ENCODE data around the gene MEIKIN. TPM values are rescaled to one million over a fixed set of nuclear protein-coding genes. Genes with fewer than 3 reads are reported as not detected.
A peak's percentile ranks its signal among the peaks of the same experiment; 100 is the strongest.

The MEIKIN gene
- total RNA-seq, 1 experiment from 2014 or later: not detected

DNA sequence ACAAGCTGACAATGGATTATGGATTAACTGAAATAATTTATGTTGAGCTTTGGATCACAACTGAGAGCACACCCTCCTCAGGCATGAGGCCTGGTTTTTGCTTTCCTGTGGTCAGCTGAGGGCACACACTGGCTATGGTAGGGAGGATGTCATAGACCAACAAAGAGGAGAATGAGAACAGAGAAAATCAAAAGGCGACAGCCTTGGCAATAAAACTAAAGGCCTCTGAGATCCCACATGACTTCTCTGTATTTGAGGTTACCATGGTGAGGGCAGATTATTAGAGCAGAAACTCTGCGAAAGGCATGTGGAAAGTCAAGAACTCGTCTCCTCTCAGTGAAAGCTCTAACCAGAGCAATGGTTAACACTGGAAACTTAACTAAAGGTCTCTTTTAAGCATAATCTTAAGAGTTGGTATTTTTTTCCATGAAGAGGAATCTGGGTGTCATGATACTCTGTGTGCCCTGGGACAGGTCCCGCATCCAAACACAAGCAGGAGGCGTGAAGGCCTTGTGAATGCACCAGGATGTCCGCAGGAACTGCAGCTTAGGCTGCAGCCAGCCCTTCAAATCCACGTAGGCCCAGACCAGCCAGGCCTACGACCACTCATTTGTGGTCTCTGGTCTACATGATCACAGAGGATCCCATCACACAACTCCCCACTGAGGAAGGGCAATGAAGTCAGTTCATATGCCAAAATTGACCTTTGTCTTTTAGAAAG lies 12.4 kb upstream of the MEIKIN start:
- Histone ChIP-seq H3K27me3 (replicated peaks; ENCODE audit: control insufficient read depth, insufficient read depth, low read length) (no peaks in the 10 kb centered on the region), H3K36me3 (ENCODE audit: control insufficient read depth, insufficient read depth, low read length) (no peaks in the 10 kb centered on the region), H3K9me3 (no peaks in the 10 kb centered on the region), H3K4me3 (ENCODE audit: low read depth, low read length) (no peak overlapping the region), H3K4me1 (peaks cover 15% of the 10 kb centered on the region)
- DNase-seq: peak; percentile 17 to 40
- ChIA-PET POLR2A (no interaction called here), CTCF (no interaction called here)
- BruUV-seq (replicated peaks): no TSS peak
- TF ChIP-seq, protein P1, sequence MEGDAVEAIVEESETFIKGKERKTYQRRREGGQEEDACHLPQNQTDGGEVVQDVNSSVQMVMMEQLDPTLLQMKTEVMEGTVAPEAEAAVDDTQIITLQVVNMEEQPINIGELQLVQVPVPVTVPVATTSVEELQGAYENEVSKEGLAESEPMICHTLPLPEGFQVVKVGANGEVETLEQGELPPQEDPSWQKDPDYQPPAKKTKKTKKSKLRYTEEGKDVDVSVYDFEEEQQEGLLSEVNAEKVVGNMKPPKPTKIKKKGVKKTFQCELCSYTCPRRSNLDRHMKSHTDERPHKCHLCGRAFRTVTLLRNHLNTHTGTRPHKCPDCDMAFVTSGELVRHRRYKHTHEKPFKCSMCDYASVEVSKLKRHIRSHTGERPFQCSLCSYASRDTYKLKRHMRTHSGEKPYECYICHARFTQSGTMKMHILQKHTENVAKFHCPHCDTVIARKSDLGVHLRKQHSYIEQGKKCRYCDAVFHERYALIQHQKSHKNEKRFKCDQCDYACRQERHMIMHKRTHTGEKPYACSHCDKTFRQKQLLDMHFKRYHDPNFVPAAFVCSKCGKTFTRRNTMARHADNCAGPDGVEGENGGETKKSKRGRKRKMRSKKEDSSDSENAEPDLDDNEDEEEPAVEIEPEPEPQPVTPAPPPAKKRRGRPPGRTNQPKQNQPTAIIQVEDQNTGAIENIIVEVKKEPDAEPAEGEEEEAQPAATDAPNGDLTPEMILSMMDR (IDR thresholded peaks at IDR 0.05; ENCODE audit: insufficient read depth in 1 of 2, low read depth in 1 of 2, low read length in 1 of 2, severe bottlenecking in 1 of 2, unreplicated experiment in 1 of 2): no peak
- intact Hi-C loops (cut with micrococcal nuclease; ENCODE audit: unreplicated experiment): no loop called here
- Mint-ChIP-seq H3K9me3 (ENCODE audit: unreplicated experiment) (no peaks in the 10 kb centered on the region), H3K27me3 (ENCODE audit: insufficient read depth, unreplicated experiment) (no peaks in the 10 kb centered on the region), H3K4me3 (ENCODE audit: unreplicated experiment) (no peak overlapping the region), H3K36me3 (ENCODE audit: insufficient read depth, unreplicated experiment) (no peaks in the 10 kb centered on the region), H3K27ac (ENCODE audit: unreplicated experiment) (peak overlapping the region; percentile 44), H3K4me1 (ENCODE audit: low read depth, unreplicated experiment) (peaks cover 8% of the 10 kb centered on the region)

DNA sequence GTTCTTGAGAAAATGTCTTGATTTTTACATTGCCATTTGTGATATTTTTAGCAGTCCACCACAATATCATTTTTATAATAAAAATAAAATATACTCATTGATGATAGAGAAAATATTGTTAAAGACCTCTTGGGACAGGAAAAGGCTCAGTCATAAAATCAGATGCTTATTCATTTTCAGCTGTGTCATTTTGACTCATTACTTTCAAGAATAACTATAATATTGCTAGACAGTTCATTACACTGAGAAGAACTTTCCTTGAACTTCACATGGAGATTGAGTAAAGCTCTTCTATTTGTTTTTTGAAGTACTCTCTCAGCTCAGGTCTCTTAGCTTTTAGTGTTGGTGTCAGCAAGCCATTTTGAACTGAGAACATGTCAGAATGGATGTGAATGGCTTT lies 8.5 kb upstream of the MEIKIN start:
- H3K4me3 Mint-ChIP-seq (ENCODE audit: unreplicated experiment): no peak overlapping the region
- no peaks in the 10 kb centered on the region for H3K36me3 Mint-ChIP-seq (ENCODE audit: insufficient read depth, unreplicated experiment)
- H3K27me3 ChIP-seq (replicated peaks; ENCODE audit: control insufficient read depth, insufficient read depth, low read length): no peaks in the 10 kb centered on the region
- CTCF ChIA-PET: no interaction called here
- no peak overlapping the region for H3K4me3 ChIP-seq (ENCODE audit: low read depth, low read length)
- intact Hi-C loops (cut with micrococcal nuclease; ENCODE audit: unreplicated experiment): no loop called here
- no peak overlapping the region for H3K27ac Mint-ChIP-seq (ENCODE audit: unreplicated experiment)
- BruUV-seq (replicated peaks): no TSS peak
- H3K27me3 Mint-ChIP-seq (ENCODE audit: insufficient read depth, unreplicated experiment): no peaks in the 10 kb centered on the region
- H3K9me3 Mint-ChIP-seq (ENCODE audit: unreplicated experiment): no peaks in the 10 kb centered on the region
- TF ChIP-seq, protein P1 (IDR thresholded peaks at IDR 0.05; ENCODE audit: insufficient read depth in 1 of 2, low read depth in 1 of 2, low read length in 1 of 2, severe bottlenecking in 1 of 2, unreplicated experiment in 1 of 2): no peak
- H3K4me1 ChIP-seq: peaks cover 12% of the 10 kb centered on the region
- no peaks in the 10 kb centered on the region for H3K36me3 ChIP-seq (ENCODE audit: control insufficient read depth, insufficient read depth, low read length)
- H3K4me1 Mint-ChIP-seq (ENCODE audit: low read depth, unreplicated experiment): peaks cover 8% of the 10 kb centered on the region
- no peak for DNase-seq
- POLR2A ChIA-PET: no interaction called here
- no peaks in the 10 kb centered on the region for H3K9me3 ChIP-seq

DNA sequence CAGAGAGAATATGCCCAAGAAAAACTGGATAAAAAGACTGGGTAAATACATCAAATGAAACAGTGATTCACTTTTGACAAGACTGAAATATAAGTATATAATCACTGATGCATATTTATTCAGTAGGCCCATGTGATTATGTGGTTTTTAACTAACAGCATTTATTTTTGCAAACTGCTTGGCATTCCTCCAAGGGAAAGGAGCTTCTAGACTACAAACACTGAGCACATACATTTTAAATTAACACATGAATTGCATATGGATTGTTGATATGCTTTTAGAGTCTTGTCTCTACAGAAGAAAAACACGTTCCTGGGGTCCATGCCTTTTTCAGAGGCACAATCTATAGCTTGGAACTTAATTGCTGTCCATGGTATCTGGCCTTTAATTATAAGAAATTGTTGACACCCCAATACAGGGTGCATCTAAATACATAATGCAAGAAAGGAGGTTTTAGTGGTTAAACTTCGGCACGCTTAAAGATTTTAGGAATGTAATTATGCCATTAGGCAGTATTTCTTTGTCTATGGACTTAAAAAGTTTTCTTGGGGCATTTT lies 6.9 kb upstream of the MEIKIN start:
- Histone ChIP-seq H3K4me3 (ENCODE audit: low read depth, low read length) (no peak overlapping the region), H3K9me3 (no peaks in the 10 kb centered on the region), H3K36me3 (ENCODE audit: control insufficient read depth, insufficient read depth, low read length) (no peaks in the 10 kb centered on the region), H3K4me1 (no peaks in the 10 kb centered on the region), H3K27me3 (replicated peaks; ENCODE audit: control insufficient read depth, insufficient read depth, low read length) (no peaks in the 10 kb centered on the region)
- intact Hi-C loops (cut with micrococcal nuclease; ENCODE audit: unreplicated experiment): no loop called here
- BruUV-seq (replicated peaks): no TSS peak
- no peaks in the 10 kb centered on the region for H3K9me3 Mint-ChIP-seq (ENCODE audit: unreplicated experiment)
- ChIA-PET POLR2A (no interaction called here), CTCF (no interaction called here)
- H3K27ac Mint-ChIP-seq (ENCODE audit: unreplicated experiment): no peak overlapping the region
- no peaks in the 10 kb centered on the region for H3K36me3 Mint-ChIP-seq (ENCODE audit: insufficient read depth, unreplicated experiment)
- H3K27me3 Mint-ChIP-seq (ENCODE audit: insufficient read depth, unreplicated experiment): no peaks in the 10 kb centered on the region
- no peak overlapping the region for H3K4me3 Mint-ChIP-seq (ENCODE audit: unreplicated experiment)
- DNase-seq: no peak
- no peaks in the 10 kb centered on the region for H3K4me1 Mint-ChIP-seq (ENCODE audit: low read depth, unreplicated experiment)
- TF ChIP-seq, protein P1 (IDR thresholded peaks at IDR 0.05; ENCODE audit: insufficient read depth in 1 of 2, low read depth in 1 of 2, low read length in 1 of 2, severe bottlenecking in 1 of 2, unreplicated experiment in 1 of 2): no peak

Measured in Caco-2 (cell line).